PC-3 (cell line): ENCODE measurements around the gene ASB17.
"Not testable (repeated sequence)": the region's sequence is repeated elsewhere in the genome, so short reads cannot be mapped to it uniquely, and the experiment has no call there.

Source experiments
- CTCF ChIP-seq: fragments of 300-600 bp; sonication (generic); conservative IDR thresholded peaks from 2 replicates; pipeline ENCODE4 v1.5.1; 2017; ENCODE audit warnings: antibody characterized with exemption, low read depth, mild to moderate bottlenecking, low read length
- EZH2 ChIP-seq: fragments of 300-600 bp; sonication (generic); IDR thresholded peaks from one replicate; pipeline ENCODE4 v1.6.1; 2017; ENCODE audit warnings: antibody characterized with exemption, mild to moderate bottlenecking, low read length; ENCODE audit not compliant: unreplicated experiment

- not testable (repeated sequence) for TF ChIP-seq CTCF, EZH2
Measured at GRCh38 chr1:75943037-75943436, 10.8 kb upstream of the ASB17 start.
